Mesendoderm (in vitro differentiated cells): Measurements from ENCODE around the gene GLRX5.
"Not testable (repeated sequence)": the region's sequence is repeated elsewhere in the genome, so short reads cannot be mapped to it uniquely, and the experiment has no call there.

Source experiments
- DNase-seq: peaks from one replicate; pipeline ENCODE4 v3.0.0; 2013
- H2AK5ac ChIP-seq: 2 replicates; pipeline ENCODE4 v1.6.1; 2013; ENCODE audit warnings: low read length, inconsistent platforms
- H2BK120ac ChIP-seq: 2 replicates; pipeline ENCODE4 v1.6.1; 2013; ENCODE audit warnings: low read depth, mild to moderate bottlenecking, low read length, moderate library complexity, mixed read lengths
- H2BK15ac ChIP-seq: replicated peaks from 2 replicates; pipeline ENCODE4 v1.6.1; 2013; ENCODE audit warnings: low read depth, mild to moderate bottlenecking, moderate library complexity
- H2BK5ac ChIP-seq: 2 replicates; pipeline ENCODE4 v1.6.1; 2013; ENCODE audit warnings: low read length, inconsistent platforms
- H3K18ac ChIP-seq: 2 replicates; pipeline ENCODE4 v1.6.1; 2013; ENCODE audit warnings: mild to moderate bottlenecking, low read length, mixed read lengths
- H3K23ac ChIP-seq: one replicate; pipeline ENCODE4 v1.6.1; 2013; ENCODE audit warnings: low read length
- H3K27ac ChIP-seq: 2 replicates; pipeline ENCODE4 v1.5.1; 2013; ENCODE audit warnings: low read depth, mild to moderate bottlenecking, inconsistent platforms, low read length, moderate library complexity
- H3K27me3 ChIP-seq: 2 replicates; pipeline ENCODE4 v1.6.1; 2013; ENCODE audit warnings: low read length, control low read depth, mild to moderate bottlenecking, inconsistent platforms; ENCODE audit not compliant: insufficient read depth, poor library complexity
- H3K36me3 ChIP-seq: 2 replicates; pipeline ENCODE4 v1.6.1; 2013; ENCODE audit warnings: low read length, inconsistent platforms; ENCODE audit not compliant: control insufficient read depth, insufficient read depth
- H3K4ac ChIP-seq: one replicate; pipeline ENCODE4 v1.6.1; 2013; ENCODE audit warnings: low read depth, mild to moderate bottlenecking, low read length, moderate library complexity
- H3K4me1 ChIP-seq: 2 replicates; pipeline ENCODE4 v1.6.1; 2013; ENCODE audit warnings: low read depth, low read length, inconsistent platforms; ENCODE audit not compliant: control insufficient read depth
- H3K4me2 ChIP-seq: 2 replicates; pipeline ENCODE4 v1.6.1; 2013; ENCODE audit warnings: low read length
- H3K4me3 ChIP-seq: 2 replicates; pipeline ENCODE4 v1.5.1; 2013; ENCODE audit warnings: mild to moderate bottlenecking, low read length
- H3K56ac ChIP-seq: one replicate; pipeline ENCODE4 v1.6.1; 2013; ENCODE audit warnings: low read length
- H3K79me1 ChIP-seq: 2 replicates; pipeline ENCODE4 v1.6.1; 2013; ENCODE audit warnings: low read length, inconsistent platforms
- H3K79me2 ChIP-seq: 2 replicates; pipeline ENCODE4 v1.6.1; 2013; ENCODE audit warnings: mild to moderate bottlenecking, low read length; ENCODE audit not compliant: control insufficient read depth, insufficient read depth
- H3K9ac ChIP-seq: 2 replicates; pipeline ENCODE4 v1.6.1; 2013; ENCODE audit warnings: low read length, inconsistent platforms
- H4K5ac ChIP-seq: one replicate; pipeline ENCODE4 v1.6.1; 2013; ENCODE audit warnings: low read length
- H4K8ac ChIP-seq: one replicate; pipeline ENCODE4 v1.6.1; 2013; ENCODE audit warnings: low read depth, mild to moderate bottlenecking, control low read depth, low read length, moderate library complexity
- WGBS: extraction: QIAGEN DNeasy Blood & Tissue Kit; methylation state at CpG from one replicate; pipeline ENCODE4 v1.1.7; 2013; ENCODE audit warnings: low lambda C conversion rate, missing lambda C conversion rate; ENCODE audit not compliant: insufficient coverage; ENCODE audit errors: extremely low coverage; 5-methylcytosine and 5-hydroxymethylcytosine counted together
- small RNA-seq: library from polyadenylated mRNA; stranded (forward); fragments of <200 nt; extraction: miRNeasy Mini kit (QIAGEN cat#:217004); gene quantifications from one replicate; pipeline ENCODE3, GENCODE V24; 2013; ENCODE audit not compliant: insufficient read depth

GLRX5 gene

DNA sequence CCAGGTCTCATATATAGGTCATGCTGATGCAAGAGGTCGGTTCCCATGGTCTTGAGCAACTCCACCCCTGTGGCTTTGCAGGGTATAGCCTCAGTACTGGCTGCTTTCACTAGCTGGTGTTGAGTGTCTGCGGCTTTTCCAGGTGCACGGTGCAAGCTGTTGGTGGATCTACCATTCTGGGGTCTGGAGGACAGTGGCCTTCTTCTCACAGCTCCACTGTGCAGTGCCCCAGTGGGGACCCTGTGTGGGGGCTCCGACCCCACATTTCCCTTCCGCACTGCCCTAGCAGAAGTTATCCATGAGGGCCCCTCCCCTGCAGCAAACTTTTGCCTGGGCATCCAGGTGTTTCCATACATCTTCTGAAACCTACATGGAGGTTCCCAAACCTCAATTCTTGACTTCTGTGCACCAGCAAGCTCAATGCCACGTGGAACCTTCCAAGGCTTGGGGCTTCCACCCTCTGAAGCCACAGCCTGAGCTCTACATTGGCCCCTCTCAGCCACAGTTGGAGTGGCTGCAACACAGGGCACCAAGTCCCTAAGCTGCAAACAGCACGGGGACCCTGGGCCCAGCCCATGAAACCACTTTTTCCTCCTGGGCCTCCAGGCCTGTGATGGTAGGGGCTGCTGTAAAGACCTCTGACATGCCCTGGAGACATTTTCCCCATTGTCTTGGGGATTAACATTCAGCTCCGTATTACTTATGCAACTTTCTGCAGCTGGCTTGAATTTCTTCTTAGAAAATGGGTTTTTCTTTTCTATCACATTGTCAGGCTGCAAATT lies 49.2 kb downstream of the GLRX5 start:
- not testable (repeated sequence) for H3K27me3 ChIP-seq, H3K9ac ChIP-seq, H3K4ac ChIP-seq, H3K27ac ChIP-seq, H3K4me3 ChIP-seq, H3K79me2 ChIP-seq, H3K4me2 ChIP-seq, H3K4me1 ChIP-seq, H3K36me3 ChIP-seq, H3K56ac ChIP-seq, H2AK5ac ChIP-seq, H2BK5ac ChIP-seq, H3K18ac ChIP-seq, H2BK15ac ChIP-seq, H3K79me1 ChIP-seq, H2BK120ac ChIP-seq, H4K8ac ChIP-seq, DNase-seq, H3K23ac ChIP-seq, H4K5ac ChIP-seq
- no CpG with 5 or more reads among the region's 8 CpGs for WGBS

DNA sequence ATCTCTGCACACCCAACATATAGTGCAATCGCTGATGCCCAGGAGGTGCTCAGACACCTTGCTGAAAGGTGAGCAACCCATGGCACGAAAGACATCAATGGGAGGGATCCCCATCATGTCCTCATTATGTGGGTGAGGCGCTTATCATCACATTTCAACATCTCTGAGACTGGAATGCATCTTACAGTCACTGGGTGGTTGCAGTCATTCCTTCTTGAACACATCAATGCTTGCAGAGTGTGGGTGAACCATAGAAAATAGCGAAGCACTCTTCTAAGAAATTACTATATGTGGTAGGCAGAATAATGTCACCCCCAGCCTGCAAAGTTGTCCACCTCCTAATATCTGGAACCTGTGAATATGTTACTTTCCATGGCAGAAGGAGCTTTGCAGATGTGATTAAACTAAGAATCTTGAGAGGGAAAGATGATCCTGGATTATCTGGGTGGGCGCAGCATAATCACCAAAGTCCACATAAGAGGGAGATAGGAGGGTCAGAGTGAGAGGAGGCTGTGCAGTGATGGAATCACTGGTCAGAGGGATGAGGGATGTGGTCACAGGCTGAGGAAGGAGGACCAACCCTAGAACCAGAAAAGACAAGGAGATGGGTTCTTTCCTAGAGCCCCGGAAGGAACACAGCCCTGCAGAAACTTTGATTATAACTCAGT lies 51.2 kb downstream of the GLRX5 start:
- no peak overlapping the region for H3K18ac ChIP-seq
- H3K9ac ChIP-seq, result no peak overlapping the region
- no peak overlapping the region for H3K56ac ChIP-seq
- H3K27ac ChIP-seq, result no peak overlapping the region
- no peaks in the 10 kb centered on the region for H3K79me2 ChIP-seq
- H3K27me3 ChIP-seq, result no peaks in the 10 kb centered on the region
- no CpG with 5 or more reads among the region's 6 CpGs for WGBS
- no peak overlapping the region for H2AK5ac ChIP-seq
- H3K4me1 ChIP-seq, result no peaks in the 10 kb centered on the region
- H3K23ac ChIP-seq, result no peak overlapping the region
- no peak for DNase-seq
- H4K5ac ChIP-seq, result no peak overlapping the region
- H3K36me3 ChIP-seq, result no peaks in the 10 kb centered on the region
- H3K4me2 ChIP-seq, result no peak overlapping the region
- no peak overlapping the region for H2BK120ac ChIP-seq
- no peaks in the 10 kb centered on the region for H3K79me1 ChIP-seq
- H2BK5ac ChIP-seq, result no peak overlapping the region
- no peak overlapping the region for H3K4me3 ChIP-seq
- H3K4ac ChIP-seq, result no peak overlapping the region
- H2BK15ac ChIP-seq, result no peak overlapping the region
- no peak overlapping the region for H4K8ac ChIP-seq

DNA sequence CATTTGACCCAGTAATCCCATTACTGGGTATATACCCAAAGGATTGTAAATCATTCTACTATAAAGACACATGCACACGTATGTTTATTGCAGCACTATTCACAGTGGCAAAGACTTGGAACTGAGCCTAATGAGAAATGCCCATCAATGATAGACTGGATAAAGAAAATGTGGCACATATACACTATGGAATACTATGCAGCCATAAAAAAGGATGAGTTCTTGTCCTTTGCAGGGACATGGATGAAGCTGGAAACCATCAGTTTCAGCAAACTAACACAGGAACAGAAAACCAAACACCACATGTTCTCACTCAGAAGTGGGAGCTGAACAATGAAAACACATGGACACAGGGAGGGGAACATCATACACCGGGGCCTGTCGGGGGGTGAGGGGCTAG lies 56.3 kb downstream of the GLRX5 start:
- not testable (repeated sequence) for H3K79me1 ChIP-seq, H2BK15ac ChIP-seq, H3K27ac ChIP-seq, H2AK5ac ChIP-seq, H2BK5ac ChIP-seq, H3K36me3 ChIP-seq, DNase-seq, H3K4me3 ChIP-seq, H3K18ac ChIP-seq, H2BK120ac ChIP-seq, H3K79me2 ChIP-seq, H3K23ac ChIP-seq, H4K8ac ChIP-seq, H3K4ac ChIP-seq, H3K4me1 ChIP-seq, H3K27me3 ChIP-seq, H3K9ac ChIP-seq, H3K4me2 ChIP-seq, H4K5ac ChIP-seq, H3K56ac ChIP-seq
- WGBS, result no CpG with 5 or more reads among the region's 3 CpGs

Small RNA genes within 50 kb of the gene (small RNA-seq; reads per million reads assigned to genes)
- gene SCARNA13, result 2.1 reads per million, percentile 22 among the genes with 10 or more reads in this experiment
